NCI-H345 (cell line): ENCODE data around the gene ACAD9.
"Not testable (repeated sequence)": the region's sequence is repeated elsewhere in the genome, so short reads cannot be mapped to it uniquely, and the experiment has no call there.

Experiments used
- DNase-seq: peaks from one replicate; lab custom pipeline; 2025; lab: John Stamatoyannopoulos, UW

ACAD9 gene

GRCh38 chr3:128861491-128861890, 17.9 kb upstream of the ACAD9 start:
- no peak for DNase-seq

GRCh38 chr3:128863560-128863959, 15.9 kb upstream of the ACAD9 start:
- no peak for DNase-seq

GRCh38 chr3:128864351-128864811, 15.0 kb upstream of the ACAD9 start:
- DNase-seq, result no peak

- DNase-seq, result not testable (repeated sequence)
These were observed 14.3 kb upstream of the ACAD9 start for GRCh38 chr3:128864849-128865804.

- DNase-seq, result no peak
These were observed 12.0 kb upstream of the ACAD9 start for GRCh38 chr3:128867200-128868125.

GRCh38 chr3:128870347-128870746, 9.1 kb upstream of the ACAD9 start:
- DNase-seq, result no peak

GRCh38 chr3:128872282-128872681, 7.1 kb upstream of the ACAD9 start:
- no peak for DNase-seq

- no peak for DNase-seq
These were observed 6.7 kb upstream of the ACAD9 start for GRCh38 chr3:128872744-128873143.

- DNase-seq, result no peak
These were observed 6.0 kb upstream of the ACAD9 start for GRCh38 chr3:128873244-128874022.

- no peak for DNase-seq
These were observed 4.8 kb upstream of the ACAD9 start for GRCh38 chr3:128874481-128875180.

- DNase-seq, result no peak
These were observed 3.8 kb upstream of the ACAD9 start for GRCh38 chr3:128875556-128876120.

GRCh38 chr3:128878011-128878457, 1.4 kb upstream of the ACAD9 start:
- DNase-seq, result no peak

- DNase-seq, result peak; percentile 1
These were observed 780 bp upstream of the ACAD9 start for GRCh38 chr3:128878556-128879124.

- no peak for DNase-seq
These were observed 571 bp downstream of the ACAD9 start for GRCh38 chr3:128879991-128880390.

GRCh38 chr3:128880455-128880854, 1.0 kb downstream of the ACAD9 start:
- not testable (repeated sequence) for DNase-seq

- no peak for DNase-seq
These were observed 2.2 kb downstream of the ACAD9 start for GRCh38 chr3:128881576-128881975.

- no peak for DNase-seq
These were observed 3.3 kb downstream of the ACAD9 start for GRCh38 chr3:128882719-128883118.

GRCh38 chr3:128884992-128885391, 5.6 kb downstream of the ACAD9 start:
- no peak for DNase-seq

- DNase-seq, result no peak
These were observed 9.9 kb downstream of the ACAD9 start for GRCh38 chr3:128889139-128889894.
